GM23248 (cell line): ENCODE results near the gene LIMCH1.

ENCODE experiments used
- EZH2 ChIP-seq: fragments of 200-600 bp; sonication (generic); IDR thresholded peaks from 2 replicates; pipeline ENCODE4 v1.6.1; 2018; ENCODE audit warnings: antibody characterized with exemption, mild to moderate bottlenecking; ENCODE audit not compliant: insufficient read depth, poor library complexity, severe bottlenecking
- EZH2phosphoT487 ChIP-seq: fragments of 200-600 bp; sonication (generic); IDR thresholded peaks from 2 replicates; pipeline ENCODE4 v1.6.1; 2018; ENCODE audit warnings: antibody characterized with exemption, moderate library complexity, mild to moderate bottlenecking, low read depth; ENCODE audit not compliant: insufficient read depth

DNA sequence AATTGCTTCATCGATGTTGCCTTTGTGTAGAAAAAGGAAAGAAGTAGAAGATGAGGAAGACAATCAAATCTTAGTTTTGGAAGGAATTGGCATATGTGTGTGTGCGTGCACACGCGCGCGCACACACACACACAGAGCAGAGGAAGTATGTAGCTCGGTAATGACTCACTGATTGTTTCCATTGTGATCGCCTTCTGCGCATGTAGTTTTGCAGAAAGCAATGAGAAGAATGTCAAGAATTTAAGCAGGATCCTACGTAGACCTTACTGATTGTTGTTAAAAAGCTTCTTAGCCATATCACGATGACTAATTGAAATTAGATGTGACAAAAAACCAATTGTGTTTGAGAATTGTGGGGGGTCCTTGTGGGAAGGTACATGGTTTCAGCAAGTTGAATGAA, 12.8 kb upstream of the LIMCH1 start:
- TF ChIP-seq EZH2phosphoT487 (no peak), EZH2 (no peak)
